GM21528 (cell line): ENCODE data around the gene PAX2.

ENCODE experiments used
- ATAC-seq: cut with Tn5 transposase; IDR thresholded peaks from one replicate; pipeline ENCODE4 v1.9.1; 2021; ENCODE audit warnings: mild to moderate bottlenecking, moderate library complexity; ENCODE audit not compliant: unreplicated experiment, low FRiP score

The PAX2 gene

DNA sequence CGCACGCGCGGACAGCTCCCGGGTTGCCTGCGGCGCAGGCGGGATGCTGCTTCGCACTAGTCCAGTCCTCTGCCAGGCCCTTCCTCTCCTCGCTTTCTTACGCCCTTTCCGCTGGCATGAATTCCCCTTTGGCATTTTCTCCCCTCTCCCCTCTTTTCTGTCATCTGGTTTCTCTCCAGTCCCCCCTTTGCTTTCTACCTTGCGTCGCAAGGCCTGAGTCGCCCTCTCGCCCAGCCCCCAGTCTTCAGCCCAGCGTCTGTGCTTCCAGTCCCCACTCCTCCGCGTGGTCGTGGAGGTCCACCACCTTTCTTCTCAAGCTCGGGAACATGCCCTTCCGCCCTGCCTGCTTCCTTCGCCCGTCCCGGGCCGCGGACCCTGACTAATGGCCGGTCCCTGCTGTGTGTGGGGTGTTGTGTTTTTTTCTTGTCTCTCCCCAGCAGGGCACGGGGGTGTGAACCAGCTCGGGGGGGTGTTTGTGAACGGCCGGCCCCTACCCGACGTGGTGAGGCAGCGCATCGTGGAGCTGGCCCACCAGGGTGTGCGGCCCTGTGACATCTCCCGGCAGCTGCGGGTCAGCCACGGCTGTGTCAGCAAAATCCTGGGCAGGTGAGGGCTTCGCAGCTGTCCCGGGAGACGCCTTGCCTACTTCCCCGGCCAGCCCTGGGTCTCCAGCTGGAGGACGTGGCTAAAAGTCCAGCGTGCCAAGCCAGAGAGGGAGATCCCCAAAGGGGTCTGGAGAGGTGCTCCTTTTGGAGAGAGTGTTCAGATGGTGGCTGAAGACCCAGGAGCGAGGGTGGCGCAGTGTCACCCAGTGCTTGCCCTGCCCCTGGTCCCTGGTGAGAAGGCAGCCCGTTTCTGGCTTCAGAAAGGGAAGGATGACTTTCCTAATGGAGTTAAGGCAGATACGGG is 4.2 kb downstream of the PAX2 start:
- no peak for ATAC-seq

DNA sequence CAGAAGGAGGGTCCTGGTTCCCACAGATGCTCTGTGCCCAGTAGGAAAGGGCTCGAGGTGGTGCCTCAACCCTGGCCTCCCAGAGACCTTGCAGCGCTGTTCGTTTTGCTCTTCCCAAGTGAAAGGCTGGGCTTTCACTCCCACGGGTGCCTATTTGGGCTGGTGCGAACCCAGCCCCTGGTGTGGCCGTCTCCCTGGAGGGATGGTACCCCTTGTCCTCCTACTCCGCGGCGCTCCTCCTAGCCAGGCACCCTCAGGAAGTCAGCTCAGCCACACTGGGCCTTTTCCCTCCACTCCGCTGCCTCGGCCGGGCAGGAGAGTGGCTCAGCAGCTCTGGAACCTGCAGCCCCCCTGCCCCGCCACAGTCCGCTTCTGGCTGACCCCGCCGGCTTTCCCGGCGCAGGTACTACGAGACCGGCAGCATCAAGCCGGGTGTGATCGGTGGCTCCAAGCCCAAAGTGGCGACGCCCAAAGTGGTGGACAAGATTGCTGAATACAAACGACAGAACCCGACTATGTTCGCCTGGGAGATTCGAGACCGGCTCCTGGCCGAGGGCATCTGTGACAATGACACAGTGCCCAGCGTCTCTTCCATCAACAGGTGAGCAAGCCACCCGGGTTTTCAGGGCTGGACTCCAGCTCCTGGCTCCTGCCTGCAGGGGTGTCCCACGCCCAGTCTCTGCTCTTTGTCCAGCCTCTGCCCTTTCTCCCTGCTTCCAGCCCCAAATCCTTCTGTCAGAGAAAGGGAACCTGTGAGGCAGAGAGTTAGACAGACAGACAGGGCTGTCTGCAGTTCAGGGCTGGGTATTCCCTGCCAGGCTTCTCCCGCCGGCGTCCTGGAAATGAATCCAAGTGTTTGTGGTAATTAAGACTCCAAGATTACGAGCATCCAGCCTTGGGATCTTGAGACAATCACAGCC is 5.2 kb downstream of the PAX2 start:
- no peak for ATAC-seq

DNA sequence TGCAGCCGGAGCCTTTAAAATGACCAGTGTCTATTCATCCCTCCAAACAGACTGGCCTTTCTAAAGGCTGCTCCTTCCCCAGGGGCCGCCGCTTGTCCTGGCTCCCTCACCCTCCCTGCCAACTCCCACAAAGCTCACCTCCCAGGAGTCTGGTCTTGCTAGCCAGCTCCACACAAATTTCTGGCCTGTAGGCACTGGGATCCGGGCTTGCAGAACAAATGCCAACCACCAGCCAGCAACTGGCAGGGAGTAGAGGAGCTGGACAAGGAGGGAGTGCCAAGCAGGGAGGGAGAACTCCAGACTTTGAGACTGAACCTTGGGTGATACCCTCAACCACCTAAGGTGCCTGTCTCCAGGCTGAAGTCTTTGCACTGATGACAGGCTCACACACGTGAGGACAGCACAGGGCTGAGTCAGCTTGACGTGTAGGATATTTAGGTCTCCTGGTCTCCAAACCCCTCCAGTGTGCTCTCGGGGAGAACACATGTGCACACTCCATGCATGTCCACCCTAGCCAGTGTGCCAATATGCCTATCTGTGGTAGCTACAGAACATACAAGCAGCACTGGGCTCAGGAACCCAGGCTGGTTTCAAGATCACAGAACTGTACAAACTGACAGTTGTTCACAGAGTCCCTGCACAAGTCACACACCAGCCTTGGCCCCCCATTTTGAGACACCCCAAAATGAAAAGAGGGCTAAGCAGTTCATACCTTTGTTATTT is 6.0 kb downstream of the PAX2 start:
- no peak for ATAC-seq

DNA sequence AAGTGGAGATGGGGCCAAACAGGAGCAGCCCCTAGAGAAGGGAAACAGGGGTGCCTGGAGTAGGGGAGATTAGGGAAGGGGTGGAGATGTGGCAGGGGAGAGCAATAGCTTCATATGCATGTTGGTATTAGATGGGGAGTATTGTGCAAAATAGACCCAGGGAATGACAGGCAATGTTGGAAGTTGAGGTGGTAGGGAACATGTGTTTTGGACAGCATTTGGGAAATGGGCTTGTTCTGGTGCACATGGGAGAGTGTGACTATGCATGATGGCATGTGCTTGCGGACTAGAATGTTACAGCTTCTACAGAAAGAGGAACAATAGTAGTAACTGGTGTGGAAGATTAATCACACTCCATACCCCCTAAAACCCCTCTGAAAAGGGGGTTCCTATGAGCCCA is 10.4 kb downstream of the PAX2 start:
- no peak for ATAC-seq

DNA sequence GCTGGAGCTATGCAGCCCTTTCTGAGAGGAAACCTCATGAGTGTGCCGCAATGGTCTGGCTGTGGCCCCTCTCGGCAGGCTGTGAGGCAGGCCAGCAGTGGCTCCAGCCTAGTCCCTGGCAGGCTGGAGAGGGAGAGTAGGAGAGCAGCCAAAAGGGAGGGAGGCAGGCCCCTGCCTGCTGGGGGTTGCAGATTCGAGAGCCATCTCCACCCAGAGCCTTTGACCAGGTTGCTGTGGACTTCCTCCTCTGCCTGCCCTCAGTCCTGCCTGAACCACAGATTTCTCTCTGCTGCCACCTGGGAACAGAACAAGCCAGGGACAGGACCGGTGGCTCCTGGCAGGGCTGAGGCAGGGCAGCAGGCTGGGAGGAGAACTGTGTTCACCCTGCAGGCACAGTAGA is 13.9 kb downstream of the PAX2 start:
- no peak for ATAC-seq

DNA sequence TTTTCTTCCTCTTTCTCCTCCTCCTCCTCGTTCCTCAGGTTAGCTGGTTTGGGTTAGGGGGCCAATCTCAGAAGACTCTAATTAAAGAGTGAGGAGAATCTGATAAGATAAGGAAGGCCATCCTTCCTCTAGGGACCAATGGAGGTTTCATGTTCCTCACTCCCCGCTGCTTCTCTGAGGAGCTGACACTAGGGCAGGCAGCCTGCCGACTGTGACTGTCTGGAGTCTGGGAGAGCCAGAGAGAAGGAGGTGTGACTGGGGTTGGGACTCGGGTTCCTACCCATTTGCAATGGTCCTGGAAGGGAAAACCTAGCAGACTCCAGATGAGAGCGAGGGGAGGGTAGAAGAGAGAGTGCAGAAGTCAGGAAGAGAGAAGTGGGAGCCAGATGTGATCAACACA is 15.3 kb downstream of the PAX2 start:
- no peak for ATAC-seq

DNA sequence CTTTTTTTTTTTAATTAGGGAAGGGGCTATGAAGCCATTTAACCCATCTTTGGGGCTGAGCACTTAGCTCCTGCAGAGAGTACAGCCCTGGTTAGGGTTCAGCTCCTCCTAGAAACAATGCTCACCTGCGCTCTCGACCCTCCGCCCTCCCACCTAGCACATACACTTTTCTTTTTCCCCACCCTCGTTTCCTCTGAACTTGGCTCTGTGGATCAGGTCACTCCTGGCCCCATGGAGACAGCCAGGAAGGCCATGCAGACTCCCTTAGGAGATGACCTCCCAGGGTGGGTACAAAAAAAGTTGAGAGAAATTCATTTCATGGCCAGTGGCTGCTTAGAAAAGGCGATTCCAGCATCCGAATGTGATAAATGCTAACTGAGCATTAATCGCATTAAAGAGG is 15.8 kb downstream of the PAX2 start:
- ATAC-seq, result no peak

DNA sequence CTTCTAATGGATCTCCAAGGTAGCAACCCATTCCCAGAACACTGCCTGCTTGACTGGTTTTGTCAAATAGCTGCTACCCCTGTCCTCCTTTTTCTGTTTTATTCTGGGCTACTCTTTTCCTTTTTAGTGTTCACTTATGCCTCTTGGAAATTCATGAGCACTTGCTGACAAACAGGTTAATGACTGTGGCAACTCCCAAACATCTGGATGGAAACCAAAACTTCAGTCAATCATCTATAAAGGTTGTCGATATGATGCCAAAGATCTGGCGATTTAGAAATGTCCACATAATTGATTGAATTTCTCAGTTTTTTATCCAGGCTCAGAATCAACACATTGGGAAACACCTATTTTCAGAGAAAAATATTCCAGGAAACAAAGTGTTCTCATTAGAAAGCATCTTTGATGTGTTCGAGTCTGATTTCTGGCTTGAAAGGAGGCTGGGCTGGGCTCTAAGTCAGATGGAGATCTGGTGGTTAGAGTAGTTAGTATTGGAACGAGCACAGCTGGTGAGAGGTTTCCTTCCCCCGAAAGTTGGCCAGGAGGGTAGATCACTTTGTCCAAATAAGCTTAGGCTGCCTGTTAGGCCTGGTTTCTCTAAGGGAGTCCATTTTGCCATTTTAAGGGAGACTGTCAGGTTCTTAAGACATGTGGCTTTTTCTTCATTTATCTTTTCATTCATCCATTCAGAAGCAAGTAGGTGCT is 17.8 kb downstream of the PAX2 start:
- no peak for ATAC-seq

DNA sequence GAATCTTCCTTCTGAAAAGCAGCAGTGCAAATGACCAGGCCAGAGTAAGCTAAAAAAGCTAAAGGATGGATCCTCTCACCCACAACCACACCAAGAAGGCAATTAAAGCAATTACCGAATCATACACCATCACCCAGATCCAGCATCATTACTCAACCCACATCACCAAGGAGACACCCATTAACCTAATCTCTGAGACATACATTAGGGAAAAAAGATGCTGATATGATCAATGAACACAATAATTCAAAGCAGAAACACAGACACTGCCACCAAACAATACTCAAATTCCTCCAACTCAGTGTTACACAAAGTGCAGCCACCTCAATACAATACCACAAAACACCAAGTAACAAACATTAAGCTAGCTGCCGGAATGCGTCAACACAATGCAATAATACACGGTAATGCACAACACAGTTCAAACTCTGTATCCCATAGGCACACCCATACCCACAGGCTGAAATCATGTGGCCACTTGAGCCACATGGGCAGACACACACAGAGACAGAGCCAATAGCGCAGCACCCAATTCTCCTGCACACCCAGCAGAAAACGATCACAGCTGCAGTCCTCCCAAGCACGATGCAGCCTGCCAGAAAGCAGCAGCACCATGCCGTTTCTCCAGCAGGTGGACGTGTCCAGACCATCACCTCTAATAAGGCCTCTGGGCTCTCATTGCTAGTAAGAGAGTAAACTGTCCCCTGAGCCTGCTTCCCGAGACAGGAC is 21.5 kb downstream of the PAX2 start:
- no peak for ATAC-seq

DNA sequence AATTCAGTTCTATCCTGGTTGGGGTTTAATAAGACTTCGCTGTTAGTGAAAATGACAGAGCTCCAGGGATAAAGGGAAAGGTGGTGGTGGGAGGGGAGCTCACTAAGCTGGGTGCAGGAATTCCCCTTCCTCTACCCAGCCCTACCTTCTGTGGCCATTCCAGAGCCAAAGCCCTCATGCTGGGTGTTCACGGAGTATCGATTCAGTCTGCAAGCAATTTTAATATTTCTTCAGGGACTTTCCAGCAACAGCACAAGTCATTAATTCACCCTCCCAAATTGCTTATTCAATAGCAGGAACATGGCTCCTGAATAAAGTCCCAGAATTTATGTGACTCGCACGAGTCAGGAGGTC is 22.0 kb downstream of the PAX2 start:
- ATAC-seq, result no peak

DNA sequence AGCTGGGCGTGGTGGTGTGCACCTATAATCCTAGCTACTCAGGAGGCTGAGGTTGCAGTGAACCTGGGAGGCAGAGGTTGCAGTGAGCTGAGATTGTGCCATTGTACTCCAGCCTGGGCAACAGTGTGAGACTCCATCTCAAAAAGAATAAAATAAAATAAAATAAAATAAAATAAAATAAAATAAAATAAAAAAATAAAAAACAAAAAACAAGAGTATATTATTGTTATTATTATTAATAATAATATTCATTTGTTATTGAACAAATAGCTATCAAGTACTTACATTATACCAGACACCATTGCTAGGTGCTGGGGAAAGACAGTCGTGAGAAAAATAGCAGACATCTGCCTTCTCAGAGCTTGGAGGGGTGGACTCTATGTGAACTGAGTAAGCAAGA is 24.1 kb downstream of the PAX2 start:
- ATAC-seq, result no peak

DNA sequence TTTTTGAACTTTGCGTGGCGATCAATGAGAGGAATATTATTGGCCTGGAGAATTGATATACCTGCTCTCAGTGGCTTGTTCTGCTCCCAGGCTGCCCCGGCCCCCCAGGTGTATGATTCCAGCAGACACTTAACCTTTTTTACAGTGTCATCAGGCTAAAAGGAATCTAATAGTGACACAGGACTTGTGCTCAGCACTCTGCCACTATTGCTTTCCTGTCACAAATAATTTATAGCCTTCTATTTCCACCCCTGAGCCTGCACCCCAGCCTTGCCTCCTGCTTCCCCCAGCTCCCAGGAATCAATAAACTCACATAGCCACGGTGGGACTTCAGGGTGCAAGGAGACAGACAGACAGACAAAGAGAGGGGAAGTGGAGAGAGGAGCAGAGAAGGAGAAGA is 28.3 kb downstream of the PAX2 start:
- no peak for ATAC-seq

DNA sequence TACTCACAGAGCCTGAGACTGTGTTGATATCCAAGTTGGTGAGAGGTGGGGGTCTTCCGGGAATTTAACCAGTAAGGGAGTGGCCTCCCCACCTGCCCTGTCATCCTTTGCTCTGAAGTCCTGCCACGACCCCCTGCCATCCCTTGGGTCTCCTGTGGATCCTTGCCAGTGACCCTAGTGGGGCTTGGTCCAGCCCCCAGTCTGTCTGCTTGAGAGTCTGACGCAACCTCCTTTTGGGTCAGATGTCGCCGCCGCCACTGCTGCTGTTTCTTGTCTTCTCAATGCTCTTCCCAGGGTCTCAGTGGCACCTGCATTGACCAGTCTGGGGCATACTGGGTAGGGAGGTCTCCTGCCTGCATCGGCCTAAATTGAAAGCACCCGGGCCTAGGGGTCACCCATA is 28.8 kb downstream of the PAX2 start:
- ATAC-seq, result no peak

DNA sequence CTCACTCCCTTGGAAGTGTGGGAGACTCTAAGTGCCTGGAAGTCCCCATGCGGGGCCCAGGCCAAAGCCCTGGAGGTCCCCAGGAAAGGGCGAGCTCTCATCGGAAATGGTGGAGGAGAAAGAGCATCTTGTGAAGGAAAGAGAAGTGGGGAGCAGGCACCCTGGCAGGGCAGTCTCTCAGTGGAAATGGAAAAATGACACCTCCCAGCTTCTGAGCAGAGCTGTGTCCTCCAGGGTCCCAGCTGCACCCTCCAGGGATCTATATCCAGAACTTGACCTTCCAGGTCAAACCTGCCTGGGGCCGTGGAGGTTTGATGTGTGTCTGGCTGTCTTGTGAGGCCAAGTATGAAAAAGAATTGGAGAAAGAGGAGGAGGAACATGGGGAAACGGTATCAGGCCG is 29.5 kb downstream of the PAX2 start:
- ATAC-seq, result no peak

DNA sequence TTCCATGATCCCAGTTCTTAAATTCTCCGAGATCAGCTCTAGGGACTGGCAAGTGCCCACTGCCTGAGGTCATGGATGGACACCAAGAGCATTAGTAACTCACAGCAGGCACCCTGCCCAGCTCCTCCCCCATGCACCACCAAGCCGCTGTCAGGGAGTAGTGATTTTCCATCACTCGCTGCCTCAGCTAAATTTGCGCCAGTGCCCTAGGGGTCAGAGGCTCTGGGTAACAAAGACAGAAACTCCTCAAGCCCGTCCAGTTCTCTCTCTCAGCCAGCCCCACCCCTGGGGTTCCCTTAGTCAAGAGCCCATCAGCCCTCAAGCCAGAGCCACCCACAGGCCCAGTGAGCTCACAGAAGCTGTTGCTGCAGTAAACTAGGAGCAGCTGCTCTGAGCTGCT is 30.0 kb downstream of the PAX2 start:
- no peak for ATAC-seq

DNA sequence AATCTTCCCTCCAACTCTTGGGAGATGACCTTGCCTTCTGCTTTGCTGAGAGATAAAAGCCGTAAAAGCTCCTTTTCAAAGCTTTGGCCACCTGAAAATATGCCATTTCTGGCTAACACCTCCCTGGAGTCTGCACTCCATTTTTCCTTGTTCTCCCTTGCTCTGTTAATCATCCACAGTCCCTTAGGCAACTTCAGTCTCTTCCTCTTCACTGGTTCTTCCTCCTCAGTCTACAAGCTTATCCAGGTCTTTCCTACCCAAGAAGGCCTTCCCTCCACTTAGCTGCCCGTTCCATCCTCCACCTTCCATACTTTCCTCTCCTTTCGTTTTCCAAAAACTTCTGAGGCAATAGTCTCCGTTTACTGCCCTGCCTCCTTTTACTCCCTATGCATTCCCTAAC is 30.5 kb downstream of the PAX2 start:
- no peak for ATAC-seq

DNA sequence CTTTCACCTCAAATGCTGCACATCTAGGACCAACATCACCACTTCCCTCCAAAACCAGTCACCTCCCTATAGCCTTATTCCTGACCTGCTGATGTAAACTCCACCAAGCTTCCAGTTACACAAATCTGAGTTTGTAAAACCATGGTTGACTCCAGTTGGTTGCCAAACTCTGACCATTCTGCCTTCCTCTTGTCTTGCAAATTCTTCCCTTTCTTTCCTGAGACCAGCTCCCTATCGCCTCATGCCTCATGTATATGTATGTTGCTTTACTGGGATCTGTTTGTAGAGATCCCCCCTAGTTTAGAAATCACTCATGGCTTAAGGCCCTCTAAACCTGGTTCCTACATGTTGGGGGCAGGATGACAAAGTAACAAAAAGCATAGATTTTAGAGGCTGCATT is 31.3 kb downstream of the PAX2 start:
- ATAC-seq, result no peak

DNA sequence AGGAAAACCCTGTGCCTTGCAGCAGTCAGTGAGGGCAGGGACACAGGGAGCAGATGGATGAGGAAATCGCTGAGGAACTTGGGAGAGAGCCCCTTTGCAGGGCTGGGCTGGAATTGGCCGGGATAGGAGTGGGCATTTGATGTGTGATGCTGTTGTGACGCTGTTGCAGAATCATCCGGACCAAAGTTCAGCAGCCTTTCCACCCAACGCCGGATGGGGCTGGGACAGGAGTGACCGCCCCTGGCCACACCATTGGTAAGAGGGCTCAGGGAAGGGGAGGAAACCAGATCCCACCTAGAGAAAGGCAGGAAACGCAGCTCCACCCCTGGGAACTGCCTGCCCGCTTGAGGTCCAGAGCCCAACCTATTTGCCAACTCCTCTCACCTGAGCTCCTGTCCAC is 33.9 kb downstream of the PAX2 start:
- ATAC-seq, result no peak

DNA sequence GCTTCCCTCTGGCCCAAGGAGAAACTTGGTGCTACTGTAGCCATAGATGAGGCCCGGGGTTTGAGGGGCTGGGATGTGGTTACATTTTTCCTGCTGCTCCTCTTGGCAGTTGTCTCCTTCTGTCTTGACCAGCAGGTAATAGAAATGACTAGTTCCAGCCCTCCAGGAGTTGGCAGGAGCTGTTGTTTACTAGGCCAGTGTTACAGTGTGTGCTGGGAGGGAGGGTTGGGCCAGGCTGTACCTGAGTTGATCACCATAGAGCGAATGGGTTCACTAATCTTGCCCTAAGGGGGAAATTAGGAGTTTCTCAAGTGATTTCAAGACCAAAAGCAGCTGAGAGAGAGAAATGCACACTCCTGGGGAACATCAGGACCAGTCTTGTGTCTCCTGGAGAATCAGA is 34.9 kb downstream of the PAX2 start:
- ATAC-seq, result no peak

DNA sequence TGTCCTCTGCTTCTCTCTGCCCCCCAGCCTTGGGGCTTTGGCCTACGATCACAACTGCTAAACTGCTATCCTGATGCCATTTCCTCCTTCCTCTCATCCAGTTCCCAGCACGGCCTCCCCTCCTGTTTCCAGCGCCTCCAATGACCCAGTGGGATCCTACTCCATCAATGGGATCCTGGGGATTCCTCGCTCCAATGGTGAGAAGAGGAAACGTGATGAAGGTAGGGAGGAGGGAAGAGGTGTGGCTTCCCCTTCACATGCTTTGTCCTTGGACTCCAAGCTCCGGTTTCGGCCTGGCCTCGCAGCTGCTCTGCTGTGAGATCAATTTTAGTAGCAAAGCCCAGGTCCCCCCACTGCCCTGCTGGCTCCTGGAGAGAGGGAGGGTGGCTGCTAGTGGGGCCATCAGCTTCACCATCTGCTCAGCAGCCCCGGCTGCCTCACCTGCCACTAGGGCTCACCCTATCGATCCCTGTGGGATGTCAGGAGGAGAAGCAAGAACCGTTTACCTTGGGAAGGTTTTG is 35.8 kb downstream of the PAX2 start:
- ATAC-seq, result no peak
